Neural progenitor cell (in vitro differentiated cells): ENCODE measurements around the gene PCTP.

ENCODE experiments used
- EZH2 ChIP-seq: fragments of 200-600 bp; sonication (generic); IDR thresholded peaks from 2 replicates; pipeline ENCODE4 v1.6.1; 2017; ENCODE audit warnings: antibody characterized with exemption, mild to moderate bottlenecking, moderate library complexity
- EZH2phosphoT487 ChIP-seq: fragments of 200-600 bp; sonication (generic); IDR thresholded peaks from 2 replicates; pipeline ENCODE4 v1.6.1; 2017; ENCODE audit warnings: antibody characterized with exemption
- TF ChIP-seq, protein P1 (sequence below): fragments of 200-600 bp; sonication (generic); IDR thresholded peaks from 2 replicates; pipeline ENCODE4 v1.5.1; 2017; ENCODE audit warnings: antibody characterized with exemption, mild to moderate bottlenecking

GRCh38 chr17:55769625-55770000 lies 18.8 kb downstream of the PCTP start:
- TF ChIP-seq, protein P1, sequence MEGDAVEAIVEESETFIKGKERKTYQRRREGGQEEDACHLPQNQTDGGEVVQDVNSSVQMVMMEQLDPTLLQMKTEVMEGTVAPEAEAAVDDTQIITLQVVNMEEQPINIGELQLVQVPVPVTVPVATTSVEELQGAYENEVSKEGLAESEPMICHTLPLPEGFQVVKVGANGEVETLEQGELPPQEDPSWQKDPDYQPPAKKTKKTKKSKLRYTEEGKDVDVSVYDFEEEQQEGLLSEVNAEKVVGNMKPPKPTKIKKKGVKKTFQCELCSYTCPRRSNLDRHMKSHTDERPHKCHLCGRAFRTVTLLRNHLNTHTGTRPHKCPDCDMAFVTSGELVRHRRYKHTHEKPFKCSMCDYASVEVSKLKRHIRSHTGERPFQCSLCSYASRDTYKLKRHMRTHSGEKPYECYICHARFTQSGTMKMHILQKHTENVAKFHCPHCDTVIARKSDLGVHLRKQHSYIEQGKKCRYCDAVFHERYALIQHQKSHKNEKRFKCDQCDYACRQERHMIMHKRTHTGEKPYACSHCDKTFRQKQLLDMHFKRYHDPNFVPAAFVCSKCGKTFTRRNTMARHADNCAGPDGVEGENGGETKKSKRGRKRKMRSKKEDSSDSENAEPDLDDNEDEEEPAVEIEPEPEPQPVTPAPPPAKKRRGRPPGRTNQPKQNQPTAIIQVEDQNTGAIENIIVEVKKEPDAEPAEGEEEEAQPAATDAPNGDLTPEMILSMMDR = no peak
- TF ChIP-seq EZH2 (no peak), EZH2phosphoT487 (no peak)
